Neural cell (in vitro differentiated cells): ENCODE measurements around the gene NECAB3.

Experiments used
- CTCF ChIP-seq: fragments of 450-650 bp; IDR thresholded peaks from 2 replicates; pipeline ENCODE4 v1.5.1; 2014; ENCODE audit warnings: antibody characterized with exemption, mild to moderate bottlenecking, moderate library complexity; ENCODE audit not compliant: poor library complexity, severe bottlenecking
- EZH2 ChIP-seq: fragments of 200-600, 300-800 bp; shearing (Covaris generic), sonication (generic); IDR thresholded peaks from 2 replicates; pipeline ENCODE4 v1.6.1; 2014; ENCODE audit warnings: antibody characterized with exemption, low read length, borderline replicate concordance, mild to moderate bottlenecking; ENCODE audit not compliant: insufficient read depth, poor library complexity, severe bottlenecking
- MXI1 ChIP-seq: fragments of 450-650 bp; conservative IDR thresholded peaks from 2 replicates; pipeline ENCODE4 v1.6.1; 2014; ENCODE audit warnings: antibody characterized with exemption, mild to moderate bottlenecking; ENCODE audit not compliant: poor library complexity, severe bottlenecking
- POLR2AphosphoS5 ChIP-seq: IDR thresholded peaks from 2 replicates; pipeline ENCODE4 v1.6.1; 2012
- RAD21 ChIP-seq: fragments of 450-650 bp; conservative IDR thresholded peaks from 2 replicates; pipeline ENCODE4 v1.6.1; 2014; ENCODE audit warnings: antibody characterized with exemption, mild to moderate bottlenecking, moderate library complexity
- REST ChIP-seq: IDR thresholded peaks from 2 replicates; pipeline ENCODE4 v1.6.1; 2012; ENCODE audit warnings: borderline replicate concordance
- SMC3 ChIP-seq: fragments of 450-650 bp; conservative IDR thresholded peaks from 2 replicates; pipeline ENCODE4 v1.6.1; 2014; ENCODE audit warnings: antibody characterized with exemption, mild to moderate bottlenecking, moderate library complexity; ENCODE audit not compliant: poor library complexity
- TAF1 ChIP-seq: IDR thresholded peaks from 2 replicates; pipeline ENCODE4 v1.6.1; 2012; ENCODE audit warnings: low read depth

- TF ChIP-seq CTCF: no peak
- no peak for TF ChIP-seq SMC3
- TF ChIP-seq POLR2AphosphoS5: no peak
- no peak for TF ChIP-seq RAD21
- no peak for TF ChIP-seq EZH2
- no peak for TF ChIP-seq TAF1
- no peak for TF ChIP-seq REST
- TF ChIP-seq MXI1: no peak
Observed at GRCh38 chr20:33685328-33686099, 11.3 kb upstream of the NECAB3 start.
